ELF-1 (cell line): Measurements from ENCODE around the gene PTPDC1.

ENCODE experiments used
- DNase-seq: peaks from one replicate; pipeline ENCODE4 v3.0.0-alpha.2; 2016; ENCODE audit warnings: low read depth, low spot score

Gene PTPDC1

GRCh38 chr9:94140418-94140780, 56.1 kb downstream of the PTPDC1 start:
- no peak for DNase-seq

GRCh38 chr9:94140791-94141790, 56.8 kb downstream of the PTPDC1 start:
- DNase-seq = no peak

- no peak for DNase-seq
These were observed 58.1 kb downstream of the PTPDC1 start for GRCh38 chr9:94142353-94142752.

GRCh38 chr9:94144394-94144793, 60.1 kb downstream of the PTPDC1 start:
- no peak for DNase-seq

- DNase-seq = no peak
These were observed 61.4 kb downstream of the PTPDC1 start for GRCh38 chr9:94145640-94146039.

GRCh38 chr9:94147776-94148175, 63.5 kb downstream of the PTPDC1 start:
- DNase-seq = no peak

GRCh38 chr9:94148419-94148818, 64.2 kb downstream of the PTPDC1 start:
- no peak for DNase-seq

GRCh38 chr9:94149696-94150095, 65.4 kb downstream of the PTPDC1 start:
- no peak for DNase-seq

- DNase-seq = no peak
These were observed 66.1 kb downstream of the PTPDC1 start for GRCh38 chr9:94150279-94150828.

- DNase-seq = no peak
These were observed 66.8 kb downstream of the PTPDC1 start for GRCh38 chr9:94150890-94151650.

GRCh38 chr9:94153905-94154304, 69.6 kb downstream of the PTPDC1 start:
- no peak for DNase-seq

- DNase-seq = no peak
These were observed 72.2 kb downstream of the PTPDC1 start for GRCh38 chr9:94156348-94157049.

GRCh38 chr9:94157050-94157801, 73.0 kb downstream of the PTPDC1 start:
- no peak for DNase-seq
